ELR (cell line): ENCODE data around the gene TCHP.

Source experiments
- DNase-seq: peaks from one replicate; pipeline ENCODE4 v3.0.0-alpha.2; 2015; ENCODE audit warnings: low read depth

Gene TCHP

DNA sequence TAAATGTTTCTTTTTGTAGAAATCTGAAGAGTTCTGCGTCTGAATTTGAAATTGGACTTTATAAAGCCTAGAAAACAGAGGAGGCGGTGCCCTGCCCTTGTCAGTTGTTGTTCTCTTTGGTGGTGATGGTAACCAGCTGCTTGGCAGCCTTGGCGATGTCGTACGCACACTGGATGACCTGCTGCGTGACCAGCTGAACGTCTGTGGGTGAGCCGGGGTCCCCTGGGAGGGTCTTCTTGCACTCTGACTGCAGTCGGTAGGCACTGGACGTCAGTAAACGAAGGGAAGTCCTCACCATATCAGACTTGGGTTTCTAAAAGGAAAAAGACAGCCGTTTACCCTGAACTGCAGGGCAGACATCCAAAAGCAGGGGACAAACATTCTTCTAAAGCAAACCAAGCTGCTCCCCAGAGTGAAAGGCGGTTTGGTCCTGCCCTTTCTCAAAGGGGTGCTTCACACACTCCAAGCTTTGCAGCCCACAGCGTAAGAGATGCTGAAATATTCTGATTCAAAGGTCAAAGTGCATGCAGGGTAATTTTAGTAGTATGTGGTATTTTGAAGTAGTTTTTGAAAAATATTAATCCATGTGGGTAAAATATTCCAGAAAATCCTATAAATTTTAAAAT is 32.9 kb downstream of the TCHP start:
- DNase-seq: no peak

DNA sequence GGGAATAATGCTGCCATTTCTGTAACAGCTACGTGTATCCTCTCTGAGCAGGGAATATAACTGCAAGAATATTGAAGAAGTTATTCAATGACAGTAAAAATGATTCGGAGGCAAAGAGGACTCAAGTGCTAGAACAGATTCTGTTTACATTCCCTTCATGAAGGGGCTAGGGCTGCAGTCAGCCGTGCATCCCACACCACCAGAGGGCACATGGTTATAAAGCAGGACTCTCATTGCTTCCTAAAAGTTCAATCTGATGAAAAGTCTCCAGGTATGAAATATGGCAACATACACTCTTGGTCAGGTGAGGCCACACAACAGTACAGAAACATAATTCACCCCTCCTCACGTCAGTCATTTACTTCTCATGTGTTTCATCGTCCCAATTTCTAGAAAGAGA is 34.0 kb downstream of the TCHP start:
- DNase-seq: peak; percentile 49

DNA sequence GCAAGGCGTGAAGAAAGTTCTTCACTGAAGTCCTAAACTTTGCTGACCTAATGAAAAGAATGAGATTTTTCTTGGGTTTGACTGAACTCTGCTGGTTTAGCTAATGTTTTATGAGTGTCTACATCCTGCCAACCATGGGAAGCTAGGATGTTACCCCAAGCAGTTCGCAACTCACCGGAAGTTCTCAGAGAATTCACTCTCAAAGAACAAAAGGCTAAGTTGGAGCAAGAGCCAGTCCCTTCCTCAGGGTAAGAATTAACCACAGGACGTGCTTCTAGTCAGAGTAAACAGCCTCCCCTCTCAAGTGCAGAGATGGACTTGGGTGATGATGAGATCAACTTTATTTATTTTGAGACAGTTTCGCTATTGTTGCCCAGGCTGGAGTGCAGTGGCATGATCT is 37.3 kb downstream of the TCHP start:
- no peak for DNase-seq

DNA sequence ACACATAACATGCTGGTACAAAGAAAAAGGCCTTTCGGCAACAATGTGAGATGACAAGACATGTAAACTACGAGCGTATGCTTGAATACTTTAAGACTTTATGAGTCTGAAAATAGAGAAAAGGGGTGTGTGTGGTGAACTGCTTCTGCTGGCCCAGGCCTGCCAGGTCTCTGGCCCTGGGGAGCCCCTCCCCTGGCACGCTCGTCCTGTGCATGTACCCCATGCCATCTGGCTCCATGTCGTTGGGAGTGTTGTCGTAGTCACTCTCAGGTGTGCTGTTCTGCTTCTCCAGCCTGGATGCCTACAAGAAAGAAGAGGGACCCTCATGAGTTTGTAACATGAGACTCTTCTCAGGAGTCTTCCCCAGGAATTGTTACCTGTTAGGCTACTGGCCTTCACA is 38.9 kb downstream of the TCHP start:
- DNase-seq: no peak

DNA sequence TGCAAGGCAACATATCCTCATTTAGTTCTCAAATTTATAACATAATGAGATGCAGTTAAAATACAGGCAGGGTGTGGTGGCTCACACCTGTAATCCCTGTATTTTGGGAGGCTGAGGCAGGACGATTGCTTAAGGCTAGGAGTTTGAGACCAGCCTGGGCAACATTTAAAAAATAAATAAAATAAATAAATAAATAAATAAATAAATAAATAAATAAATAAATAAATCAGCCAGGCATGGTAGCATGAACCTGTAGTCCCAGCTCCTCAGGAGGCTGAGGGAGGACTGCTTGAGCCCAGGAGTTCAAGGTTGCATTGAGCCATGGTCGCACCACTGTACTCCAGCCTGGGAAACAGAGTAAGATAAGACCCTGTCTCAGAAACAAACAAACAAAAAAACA is 39.4 kb downstream of the TCHP start:
- DNase-seq: no peak

DNA sequence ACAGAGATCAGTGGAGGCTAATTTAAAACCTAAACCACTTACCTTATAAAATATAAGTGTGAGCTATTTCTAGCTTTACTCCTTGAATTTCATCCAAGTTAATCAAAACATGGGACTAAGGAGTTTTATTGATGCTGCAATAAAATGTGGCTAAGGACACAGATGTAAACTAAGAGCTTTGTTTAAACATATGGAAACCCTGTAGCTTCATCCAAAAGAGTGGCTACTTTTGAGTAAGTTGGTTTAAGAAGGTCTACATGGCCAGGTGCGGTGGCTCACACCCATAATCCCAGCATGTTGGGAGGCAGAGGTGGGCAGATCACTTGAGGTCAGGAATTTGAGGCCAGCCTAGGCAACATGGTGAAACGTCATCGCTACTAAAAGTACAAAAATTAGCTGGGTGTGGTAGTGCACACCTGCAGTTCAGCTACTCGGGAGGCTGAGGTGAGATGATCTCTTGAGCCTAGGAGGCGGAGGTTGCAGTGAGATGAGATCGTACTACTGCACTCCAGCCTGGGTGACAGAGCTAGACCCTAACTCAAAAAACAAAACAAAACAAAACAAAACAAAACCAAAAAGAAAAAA is 40.4 kb downstream of the TCHP start:
- DNase-seq: no peak

DNA sequence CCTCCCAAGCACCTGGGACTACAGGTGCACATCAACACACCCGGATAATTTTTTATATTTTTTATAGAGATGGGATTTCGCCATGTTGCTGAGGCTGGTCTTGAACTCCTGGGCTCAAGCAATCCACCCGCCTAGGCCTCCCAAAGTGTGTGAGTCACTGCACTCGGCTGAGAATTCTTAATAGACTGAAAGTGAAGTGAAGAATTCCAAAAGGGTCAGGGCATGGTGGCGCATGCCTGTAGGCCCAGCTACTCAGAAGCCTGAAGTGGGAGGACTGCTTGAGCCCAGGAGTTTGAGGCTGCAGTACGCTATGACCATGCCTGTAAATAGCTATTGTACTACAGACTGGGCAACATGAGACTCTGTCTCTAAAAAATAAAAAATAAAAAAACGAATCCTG is 43.7 kb downstream of the TCHP start:
- DNase-seq: peak; percentile 36

DNA sequence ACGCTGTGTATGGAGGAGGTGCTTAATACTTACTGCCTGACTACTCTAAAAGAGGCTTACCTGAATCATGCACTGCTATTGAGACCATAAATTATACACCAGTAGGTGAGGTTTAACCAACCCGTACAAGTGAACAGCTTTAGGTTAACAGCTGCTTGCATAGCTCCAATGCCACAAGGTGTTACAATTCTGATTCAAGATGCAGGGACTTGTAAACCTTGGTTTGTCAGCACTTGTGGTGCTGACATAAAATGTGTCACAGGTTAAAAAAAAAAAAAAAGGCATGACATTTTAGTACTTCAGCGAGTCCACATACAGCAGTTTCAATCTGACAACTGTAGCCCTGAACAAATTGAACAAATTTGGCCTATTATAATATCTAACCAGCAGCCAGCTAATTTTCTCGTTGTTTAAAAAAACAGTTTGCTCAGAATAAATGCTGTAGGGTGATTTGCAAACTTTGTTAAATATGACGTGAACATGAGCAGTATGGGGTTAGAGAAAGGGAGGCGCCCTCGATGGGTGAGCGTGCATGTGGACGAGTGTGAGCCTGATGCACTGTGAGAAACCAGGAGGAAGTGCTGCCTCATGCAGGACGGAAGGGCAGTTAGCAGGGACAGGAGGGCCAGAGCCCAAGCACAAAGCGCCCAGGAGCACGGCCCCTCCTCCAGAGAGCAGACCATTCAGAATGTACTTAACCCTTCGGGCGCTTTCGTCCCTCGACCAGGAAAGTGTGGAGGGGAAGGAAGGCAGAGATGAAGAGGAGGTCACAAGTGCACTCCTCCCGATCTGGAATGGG is 44.7 kb downstream of the TCHP start:
- DNase-seq: peak; percentile 67

DNA sequence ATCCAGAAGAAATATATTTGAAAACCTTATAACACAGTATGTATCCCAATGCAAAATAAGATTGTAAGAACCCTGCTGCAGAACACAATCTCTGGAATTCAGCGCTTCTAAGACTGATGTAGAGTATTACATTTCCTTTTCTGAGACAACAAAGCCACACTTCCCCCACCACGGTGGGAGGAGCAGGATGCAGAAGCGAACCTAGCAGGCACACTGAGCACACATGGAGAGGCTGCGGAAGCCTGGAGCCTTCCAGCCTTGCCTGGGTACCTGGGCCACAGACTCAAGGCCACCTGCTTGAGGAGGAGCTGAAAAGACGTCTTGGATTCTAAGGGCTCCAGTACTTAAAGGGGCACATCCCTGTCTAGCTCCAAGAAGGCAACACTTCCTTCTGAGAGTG is 46.4 kb downstream of the TCHP start:
- DNase-seq: no peak

DNA sequence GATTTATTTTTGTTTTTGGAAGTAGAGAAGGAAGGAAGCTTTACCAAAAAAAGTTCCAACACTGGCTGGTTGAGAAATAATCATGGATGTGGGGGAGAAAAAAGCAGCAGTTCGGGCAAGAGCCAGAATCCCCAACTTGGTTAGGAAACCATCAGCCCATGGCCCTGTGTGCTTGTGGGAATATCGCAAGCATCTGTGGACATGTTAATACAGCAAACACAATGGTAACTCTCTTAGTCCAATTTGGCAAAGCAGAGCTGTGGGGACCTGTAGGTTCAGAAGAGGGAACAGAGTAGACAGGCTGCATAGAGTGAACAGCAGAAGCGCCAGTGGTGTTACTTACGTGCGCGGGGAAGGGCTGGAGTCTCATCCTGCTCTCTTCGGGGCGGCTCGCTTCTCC is 46.8 kb downstream of the TCHP start:
- no peak for DNase-seq

DNA sequence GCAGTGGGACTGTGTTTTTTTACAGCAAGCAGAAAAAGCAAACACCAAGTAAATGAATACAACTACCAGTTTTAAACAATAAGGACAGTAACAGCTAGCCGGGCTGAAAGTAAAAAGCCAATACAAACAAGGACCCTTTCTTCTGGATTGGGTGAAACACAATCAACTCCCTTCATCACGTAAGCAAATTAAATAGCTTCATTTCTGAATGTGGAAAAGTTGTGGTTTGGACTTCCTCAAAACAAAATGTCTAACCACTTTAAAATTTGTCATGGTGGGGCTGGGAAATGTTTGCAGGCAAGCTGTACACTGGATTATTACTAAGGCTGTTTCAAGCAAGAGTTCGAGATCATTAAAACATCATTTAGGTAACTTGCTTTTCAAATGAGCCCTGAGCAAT is 47.4 kb downstream of the TCHP start:
- DNase-seq: peak; percentile 72

DNA sequence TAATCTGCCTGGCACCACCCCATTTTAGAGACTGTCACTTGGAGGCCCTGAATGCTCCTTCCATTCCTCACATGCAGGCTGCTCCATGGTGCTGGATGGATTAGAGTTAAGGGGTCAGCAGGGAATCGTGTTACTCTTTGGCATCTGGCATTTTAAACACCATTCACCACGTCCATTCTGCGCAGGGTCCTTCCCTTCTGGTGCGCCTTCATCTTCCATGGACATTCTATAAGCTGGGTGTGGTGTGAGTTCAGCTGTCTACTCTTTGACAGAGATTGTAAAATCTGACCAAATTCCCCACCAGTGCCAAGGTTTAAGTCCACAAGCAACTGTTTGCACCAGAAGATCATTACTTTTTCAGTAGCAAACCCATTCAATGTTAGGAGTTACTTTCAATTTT is 48.3 kb downstream of the TCHP start:
- no peak for DNase-seq

DNA sequence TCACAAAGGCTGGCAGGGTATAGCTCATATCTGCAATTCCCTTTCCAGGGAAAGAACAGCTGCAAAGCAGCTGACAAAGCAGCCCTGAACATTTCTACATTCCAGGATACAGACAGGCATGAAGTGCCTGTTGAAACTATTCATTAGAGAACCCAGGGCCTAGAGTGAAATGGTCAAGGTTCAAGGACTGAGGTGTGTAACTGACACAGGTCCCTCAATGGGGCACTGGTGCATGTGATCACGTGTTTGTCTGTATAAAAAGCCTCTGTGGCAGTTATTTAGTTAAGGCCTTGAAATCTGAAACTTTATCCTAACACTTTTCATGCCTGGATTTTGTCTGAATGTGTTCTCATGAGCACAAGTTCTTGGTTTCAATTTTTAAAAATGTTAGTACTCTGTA is 49.0 kb downstream of the TCHP start:
- DNase-seq: no peak

DNA sequence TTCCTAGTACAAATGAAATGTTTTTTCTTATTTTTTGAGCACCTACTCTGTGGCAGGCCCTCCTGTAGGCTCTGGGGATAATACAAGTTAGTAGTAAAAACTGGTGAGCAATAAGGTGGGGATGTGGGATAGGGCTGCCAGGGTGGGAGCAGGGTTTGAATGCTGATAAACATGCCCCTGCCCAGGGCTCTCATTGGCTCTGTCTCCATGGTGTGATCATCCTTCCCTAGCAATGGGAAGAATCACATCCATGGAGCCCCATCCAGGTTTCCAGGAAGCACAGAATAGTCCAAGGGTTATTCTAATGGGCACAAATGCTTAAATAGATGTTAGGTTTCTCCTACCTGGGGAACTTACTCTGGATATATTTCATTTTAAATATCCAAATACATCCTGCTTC is 50.6 kb downstream of the TCHP start:
- no peak for DNase-seq

DNA sequence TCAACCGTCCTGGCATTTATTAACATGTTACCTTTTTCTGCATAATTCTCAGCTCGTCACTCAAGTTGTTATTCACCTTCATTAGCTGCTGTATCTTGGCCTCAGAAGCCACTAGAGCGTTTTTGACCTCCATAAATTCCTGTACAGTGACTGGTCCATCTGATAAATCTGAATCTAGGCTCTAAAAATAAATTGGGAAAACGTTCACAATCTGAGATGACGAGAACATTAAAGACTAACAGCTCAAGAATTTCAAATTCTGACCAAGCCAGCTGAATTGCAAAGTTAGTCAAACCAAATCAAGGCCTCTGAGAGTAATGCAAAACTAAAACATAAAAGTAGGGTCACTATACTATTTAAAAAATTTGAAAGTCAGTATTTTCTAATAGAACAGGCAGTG is 51.1 kb downstream of the TCHP start:
- DNase-seq: peak; percentile 95

DNA sequence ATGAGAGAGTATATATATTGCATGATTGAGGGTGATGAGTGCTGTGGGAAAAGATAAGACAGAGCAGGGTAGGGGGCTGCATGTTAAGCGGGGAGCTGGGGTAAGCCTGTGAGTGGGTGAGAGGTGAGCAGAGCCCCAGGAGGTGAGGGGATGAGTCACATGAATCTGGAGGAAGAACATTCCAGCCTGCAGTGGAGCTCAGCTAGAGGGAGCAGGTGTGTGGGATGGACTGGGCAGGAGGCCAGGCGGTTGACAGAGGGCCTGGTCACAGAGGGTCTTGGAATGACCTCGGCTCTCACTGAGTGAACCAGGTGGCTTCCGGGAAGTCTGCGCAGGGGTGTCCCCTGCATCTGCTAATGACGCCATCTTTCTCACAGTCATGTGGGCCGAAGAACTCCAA is 51.7 kb downstream of the TCHP start:
- DNase-seq: peak; percentile 87

DNA sequence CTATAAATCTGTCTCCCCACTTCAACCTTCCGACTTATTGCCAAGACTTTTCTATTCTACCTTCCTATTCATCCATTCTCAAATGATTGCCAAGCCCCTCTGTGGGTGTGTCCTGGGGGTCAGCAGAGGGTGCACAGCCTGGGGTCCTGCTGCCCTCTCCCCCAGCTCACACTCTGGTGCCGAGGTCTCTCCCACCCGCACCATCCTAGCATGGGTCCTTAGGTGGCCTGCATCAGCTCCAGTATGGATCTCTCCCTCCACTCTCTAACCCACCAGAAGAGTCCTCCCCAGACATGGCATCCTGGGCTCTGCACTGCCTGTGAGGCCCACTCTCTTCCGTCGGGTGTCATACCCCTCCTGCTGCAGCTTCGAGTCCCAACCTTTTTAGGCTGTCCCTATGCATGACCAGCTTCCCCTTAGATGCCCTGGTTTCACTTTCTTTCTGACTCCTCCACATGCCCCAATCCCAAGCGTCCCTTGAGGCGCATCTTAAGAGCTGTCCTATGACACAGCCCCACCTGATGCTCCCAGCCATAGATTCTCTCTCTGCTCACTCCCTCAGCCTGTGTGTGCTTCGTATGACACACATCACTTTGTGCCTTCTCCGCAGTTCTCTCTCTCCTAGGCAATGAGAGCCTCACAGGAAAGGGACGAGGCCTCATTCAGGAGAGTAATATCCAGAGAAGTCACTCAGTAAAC is 52.2 kb downstream of the TCHP start:
- DNase-seq: peak; percentile 31

DNA sequence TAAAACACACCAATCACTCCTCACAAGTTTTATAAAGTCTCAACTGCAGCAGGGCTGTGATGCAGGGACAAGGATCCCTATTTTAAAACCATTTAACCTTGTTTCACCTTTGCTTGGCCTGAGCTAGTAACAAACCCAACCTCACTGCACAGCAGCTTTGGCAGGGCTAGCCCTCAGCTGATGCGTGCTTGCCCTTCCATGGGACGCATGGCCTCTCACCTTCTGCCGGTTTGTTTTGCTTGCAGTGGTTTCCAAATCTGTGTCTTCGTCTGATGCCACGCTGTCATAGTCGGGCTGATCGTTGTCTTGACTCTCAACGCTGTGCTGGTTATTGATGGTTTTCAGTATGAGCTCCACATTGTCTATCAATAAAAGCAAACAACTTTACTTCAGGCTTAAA is 52.8 kb downstream of the TCHP start:
- DNase-seq: no peak

DNA sequence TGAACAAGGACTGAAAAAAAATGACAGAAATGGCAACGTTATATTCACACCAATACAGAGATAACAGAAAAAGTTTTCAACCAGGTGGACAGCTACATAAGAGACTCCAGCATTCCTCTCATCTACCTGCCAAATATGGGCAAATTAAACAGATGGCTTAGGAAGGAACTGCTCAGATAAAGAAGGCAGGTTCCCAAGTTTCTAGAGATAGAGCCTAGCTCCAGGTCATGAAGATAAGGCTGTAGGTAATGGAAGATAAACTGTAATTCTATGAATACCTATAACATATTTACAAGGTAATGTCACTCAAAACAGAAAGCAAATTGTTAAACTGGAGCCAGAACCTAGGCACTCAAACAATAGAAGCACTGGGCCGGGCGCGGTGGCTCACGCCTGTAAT is 53.6 kb downstream of the TCHP start:
- DNase-seq: no peak

DNA sequence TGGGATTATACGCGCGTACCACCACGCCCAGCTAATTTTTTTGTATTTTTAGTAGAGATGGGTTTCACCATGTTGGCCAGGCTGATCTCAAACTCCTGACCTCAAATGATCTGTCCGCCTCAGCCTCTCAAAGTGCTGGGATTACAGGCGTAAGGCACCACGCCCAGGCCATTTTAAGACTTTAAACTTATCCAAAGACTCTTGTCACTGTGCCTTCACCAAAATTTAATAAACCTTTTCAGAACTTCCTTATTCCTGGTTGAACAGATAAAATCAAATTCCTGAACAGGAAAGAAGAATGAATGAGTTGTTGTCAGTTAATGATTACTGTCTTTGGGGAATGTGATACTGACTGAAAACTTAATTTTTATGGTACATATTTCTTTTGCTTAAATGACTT is 58.3 kb downstream of the TCHP start:
- DNase-seq: no peak

DNA sequence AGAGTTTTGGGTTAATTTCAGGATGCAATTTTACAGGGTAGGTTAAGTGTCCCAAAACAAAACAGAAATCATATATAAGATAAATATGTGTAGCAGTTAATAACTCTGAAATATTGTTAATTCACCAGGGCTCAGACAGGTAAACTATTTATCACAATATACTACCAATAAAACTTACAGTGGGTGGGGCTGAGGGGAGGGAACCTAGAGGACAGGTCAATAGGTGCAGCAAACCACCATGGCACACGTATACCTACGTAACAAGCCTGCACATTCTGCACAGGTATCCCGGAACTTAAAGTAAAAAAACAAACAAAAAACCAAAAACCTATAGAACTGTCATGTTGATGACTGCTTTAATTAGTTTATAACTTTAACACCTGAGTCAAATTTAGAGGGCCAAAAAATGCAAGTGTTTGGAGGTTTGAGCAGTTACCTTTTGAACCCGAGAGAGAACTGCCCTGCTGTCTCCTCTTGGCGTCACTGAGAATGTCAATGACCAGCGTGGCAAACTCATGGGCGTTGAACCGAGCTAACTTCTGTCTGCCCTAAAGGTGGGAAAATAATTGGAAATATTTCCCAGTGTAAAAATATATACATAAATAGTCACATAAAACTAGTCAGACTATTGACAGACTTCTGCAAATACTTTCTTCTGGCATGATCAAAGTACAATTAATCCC is 59.5 kb downstream of the TCHP start:
- DNase-seq: no peak

DNA sequence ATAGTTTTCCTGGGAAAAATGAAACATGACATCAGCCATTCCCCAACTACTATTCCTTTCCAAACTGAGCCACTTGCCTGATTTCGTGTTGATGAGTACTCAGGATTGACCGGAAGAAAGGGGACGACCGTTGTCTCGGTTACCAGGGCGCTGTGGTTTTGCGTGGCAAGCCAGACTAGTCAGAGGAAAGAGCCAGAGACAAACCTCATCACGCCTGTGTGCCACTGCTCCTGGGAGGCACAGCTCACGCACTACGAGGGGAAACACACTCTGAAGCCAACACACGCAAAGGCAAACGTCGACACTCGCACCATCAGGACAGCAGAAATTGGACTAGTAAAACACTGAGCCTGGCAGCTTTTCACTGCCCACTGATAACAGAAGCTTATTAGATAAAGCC is 61.1 kb downstream of the TCHP start:
- DNase-seq: no peak
